ENCODE results near the gene MCTP2.

DNA sequence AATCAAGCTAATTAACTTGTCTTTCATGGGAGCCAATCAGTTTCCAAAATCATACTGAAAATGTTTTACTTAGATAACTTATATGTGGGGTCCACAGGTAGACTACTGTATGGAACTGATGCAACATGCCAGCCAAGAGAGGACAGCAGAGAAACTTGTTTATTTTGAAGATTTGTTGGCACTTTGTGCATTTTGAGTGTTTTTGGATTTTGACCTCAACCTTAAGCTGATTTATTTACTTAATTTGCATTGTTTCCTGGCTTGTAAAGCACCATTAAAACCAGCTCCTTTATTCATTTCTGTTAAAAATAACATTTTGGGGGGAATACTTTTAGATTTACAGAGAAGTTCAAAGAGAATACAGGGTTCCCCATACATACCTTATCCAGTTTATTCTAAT, 166.6 kb downstream of the MCTP2 start:
- TF ChIP-seq, protein P1, sequence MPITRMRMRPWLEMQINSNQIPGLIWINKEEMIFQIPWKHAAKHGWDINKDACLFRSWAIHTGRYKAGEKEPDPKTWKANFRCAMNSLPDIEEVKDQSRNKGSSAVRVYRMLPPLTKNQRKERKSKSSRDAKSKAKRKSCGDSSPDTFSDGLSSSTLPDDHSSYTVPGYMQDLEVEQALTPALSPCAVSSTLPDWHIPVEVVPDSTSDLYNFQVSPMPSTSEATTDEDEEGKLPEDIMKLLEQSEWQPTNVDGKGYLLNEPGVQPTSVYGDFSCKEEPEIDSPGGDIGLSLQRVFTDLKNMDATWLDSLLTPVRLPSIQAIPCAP (CRISPR knock-in tag; IDR thresholded peaks at IDR 0.05) = no peak
- no peak for TF ChIP-seq CTCF (IDR thresholded peaks at IDR 0.05)
- no peak for TF ChIP-seq HMGA2 (CRISPR knock-in tag; IDR thresholded peaks at IDR 0.05)
- TF ChIP-seq MAX (CRISPR knock-in tag; IDR thresholded peaks at IDR 0.05) = no peak
- TF ChIP-seq, protein P2, sequence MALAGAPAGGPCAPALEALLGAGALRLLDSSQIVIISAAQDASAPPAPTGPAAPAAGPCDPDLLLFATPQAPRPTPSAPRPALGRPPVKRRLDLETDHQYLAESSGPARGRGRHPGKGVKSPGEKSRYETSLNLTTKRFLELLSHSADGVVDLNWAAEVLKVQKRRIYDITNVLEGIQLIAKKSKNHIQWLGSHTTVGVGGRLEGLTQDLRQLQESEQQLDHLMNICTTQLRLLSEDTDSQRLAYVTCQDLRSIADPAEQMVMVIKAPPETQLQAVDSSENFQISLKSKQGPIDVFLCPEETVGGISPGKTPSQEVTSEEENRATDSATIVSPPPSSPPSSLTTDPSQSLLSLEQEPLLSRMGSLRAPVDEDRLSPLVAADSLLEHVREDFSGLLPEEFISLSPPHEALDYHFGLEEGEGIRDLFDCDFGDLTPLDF (CRISPR knock-in tag; IDR thresholded peaks at IDR 0.05) = no peak

Measured in WTC11 (cell line).